Hematopoietic multipotent progenitor cell treated with erythropoietin and hydrocortisone succinate and interleukin-3 and kit ligand, for 4 days (in vitro differentiated cells): ENCODE measurements around the gene CFL2.

ENCODE experiments used
- DNase-seq: peaks from one replicate; pipeline ENCODE4 v3.0.0-alpha.2; 2015

The CFL2 gene

GRCh38 chr14:34668111-34668510 is 46.3 kb downstream of the CFL2 start:
- peak; percentile 43 for DNase-seq

GRCh38 chr14:34667007-34667406 is 47.4 kb downstream of the CFL2 start:
- no peak for DNase-seq

- peak; percentile 68 for DNase-seq
Observed at GRCh38 chr14:34665785-34666435, 48.5 kb downstream of the CFL2 start.

GRCh38 chr14:34662561-34663088 is 51.8 kb downstream of the CFL2 start:
- DNase-seq = no peak

- DNase-seq = no peak
Observed at GRCh38 chr14:34660796-34661195, 53.6 kb downstream of the CFL2 start.
